ENCODE measurements around the gene S100A4.
"Not testable (repeated sequence)": the region's sequence is repeated elsewhere in the genome, so short reads cannot be mapped to it uniquely, and the experiment has no call there.

S100A4 gene

GRCh38 chr1:153527683-153528040 lies 17.9 kb downstream of the S100A4 start:
- Histone ChIP-seq H3K4me3 (IDR thresholded peaks at IDR 0.05; ENCODE audit: insufficient read depth, low read depth, low read length) (no peak overlapping the region), H3K79me2 (ENCODE audit: insufficient read depth, low read depth) (no peaks in the 10 kb centered on the region), H3K9ac (no peak overlapping the region), H3K27me3 (ENCODE audit: insufficient read depth, low read depth) (no peaks in the 10 kb centered on the region), H2AFZ (ENCODE audit: low read depth) (no peak overlapping the region), H3K4me1 (ENCODE audit: low read depth, poor library complexity, severe bottlenecking) (no peaks in the 10 kb centered on the region), H3K4me2 (no peak overlapping the region), H3K27ac (no peak overlapping the region), H4K20me1 (ENCODE audit: insufficient read depth) (no peaks in the 10 kb centered on the region), H3K36me3 (ENCODE audit: insufficient read depth) (no peaks in the 10 kb centered on the region)
- no peak for TF ChIP-seq CTCF (conservative IDR thresholded peaks at IDR 0.05; ENCODE audit: low read depth, low read length)

- Histone ChIP-seq H3K4me2 (no peak overlapping the region), H2AFZ (ENCODE audit: low read depth) (no peak overlapping the region), H4K20me1 (ENCODE audit: insufficient read depth) (no peaks in the 10 kb centered on the region), H3K9ac (no peak overlapping the region), H3K4me3 (IDR thresholded peaks at IDR 0.05; ENCODE audit: insufficient read depth, low read depth, low read length) (no peak overlapping the region), H3K27ac (no peak overlapping the region), H3K4me1 (ENCODE audit: low read depth, poor library complexity, severe bottlenecking) (no peaks in the 10 kb centered on the region), H3K79me2 (ENCODE audit: insufficient read depth, low read depth) (no peaks in the 10 kb centered on the region), H3K36me3 (ENCODE audit: insufficient read depth) (no peaks in the 10 kb centered on the region), H3K27me3 (ENCODE audit: insufficient read depth, low read depth) (no peaks in the 10 kb centered on the region)
- TF ChIP-seq CTCF (conservative IDR thresholded peaks at IDR 0.05; ENCODE audit: low read depth, low read length), result no peak
Measured at GRCh38 chr1:153527023-153527682, 18.5 kb downstream of the S100A4 start.

DNA sequence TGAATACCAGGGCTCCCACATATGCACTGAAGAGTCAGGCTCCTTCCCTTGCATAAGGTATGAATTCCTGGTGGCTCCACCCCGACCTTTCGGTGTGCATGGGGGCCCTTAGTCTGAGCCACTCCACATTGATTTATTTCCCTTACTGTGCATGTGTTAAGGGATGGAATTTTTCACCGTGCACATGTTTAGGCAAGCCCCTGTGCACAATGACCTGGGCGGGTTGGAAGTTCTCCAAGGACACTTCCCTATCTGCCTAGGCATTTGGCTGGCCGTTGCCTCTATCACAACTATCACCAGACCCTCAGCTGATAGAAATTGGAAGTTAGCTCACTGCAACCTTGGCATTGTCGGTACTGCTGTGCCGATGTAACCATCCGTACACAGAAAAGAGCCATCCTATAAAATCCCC lies 19.5 kb downstream of the S100A4 start:
- Histone ChIP-seq H3K9ac (no peak overlapping the region), H3K4me3 (IDR thresholded peaks at IDR 0.05; ENCODE audit: insufficient read depth, low read depth, low read length) (no peak overlapping the region), H3K4me2 (no peak overlapping the region), H2AFZ (ENCODE audit: low read depth) (no peak overlapping the region), H3K4me1 (ENCODE audit: low read depth, poor library complexity, severe bottlenecking) (no peaks in the 10 kb centered on the region), H3K36me3 (ENCODE audit: insufficient read depth) (no peaks in the 10 kb centered on the region), H3K79me2 (ENCODE audit: insufficient read depth, low read depth) (no peaks in the 10 kb centered on the region), H4K20me1 (ENCODE audit: insufficient read depth) (no peaks in the 10 kb centered on the region), H3K27ac (no peak overlapping the region), H3K27me3 (ENCODE audit: insufficient read depth, low read depth) (no peaks in the 10 kb centered on the region)
- TF ChIP-seq CTCF (conservative IDR thresholded peaks at IDR 0.05; ENCODE audit: low read depth, low read length), result no peak

DNA sequence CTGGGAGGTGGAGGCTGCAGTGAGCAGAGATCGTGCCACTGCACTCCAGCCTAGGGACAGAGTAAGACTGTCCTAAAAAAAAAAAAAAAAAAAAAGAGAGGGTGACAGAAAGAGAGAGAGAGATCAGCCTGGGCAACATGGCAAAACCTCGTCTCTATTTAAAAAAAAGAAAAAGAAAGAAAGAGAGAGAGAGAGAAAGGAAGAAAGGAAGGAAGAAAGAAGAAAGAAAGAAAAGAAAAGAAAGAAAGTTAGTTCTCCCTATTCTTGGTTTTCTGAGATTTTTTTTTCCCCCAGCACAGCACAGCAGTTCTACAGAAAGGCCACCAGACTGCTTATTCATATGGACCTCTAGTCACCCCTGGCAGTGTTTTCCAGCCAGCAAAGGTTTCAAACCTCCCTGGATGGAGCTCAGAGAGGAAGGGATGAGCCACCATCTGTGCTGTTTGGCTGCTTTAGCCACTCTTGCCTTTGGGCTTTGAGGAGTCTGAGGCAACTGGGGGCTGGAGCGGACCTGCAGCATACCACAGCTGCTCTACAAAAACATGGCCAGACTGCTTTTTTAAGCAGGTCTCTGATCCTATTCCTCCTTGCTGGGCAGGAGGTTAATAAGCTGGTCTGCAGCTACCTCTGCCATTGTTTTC lies 20.4 kb downstream of the S100A4 start:
- Histone ChIP-seq H4K20me1 (ENCODE audit: insufficient read depth) (no peaks in the 10 kb centered on the region), H3K36me3 (ENCODE audit: insufficient read depth) (no peaks in the 10 kb centered on the region), H3K9ac (no peak overlapping the region), H2AFZ (ENCODE audit: low read depth) (no peak overlapping the region), H3K4me2 (no peak overlapping the region), H3K27me3 (ENCODE audit: insufficient read depth, low read depth) (no peaks in the 10 kb centered on the region), H3K79me2 (ENCODE audit: insufficient read depth, low read depth) (no peaks in the 10 kb centered on the region), H3K27ac (no peak overlapping the region), H3K4me1 (ENCODE audit: low read depth, poor library complexity, severe bottlenecking) (no peaks in the 10 kb centered on the region), H3K4me3 (IDR thresholded peaks at IDR 0.05; ENCODE audit: insufficient read depth, low read depth, low read length) (no peak overlapping the region)
- TF ChIP-seq CTCF (conservative IDR thresholded peaks at IDR 0.05; ENCODE audit: low read depth, low read length), result no peak

DNA sequence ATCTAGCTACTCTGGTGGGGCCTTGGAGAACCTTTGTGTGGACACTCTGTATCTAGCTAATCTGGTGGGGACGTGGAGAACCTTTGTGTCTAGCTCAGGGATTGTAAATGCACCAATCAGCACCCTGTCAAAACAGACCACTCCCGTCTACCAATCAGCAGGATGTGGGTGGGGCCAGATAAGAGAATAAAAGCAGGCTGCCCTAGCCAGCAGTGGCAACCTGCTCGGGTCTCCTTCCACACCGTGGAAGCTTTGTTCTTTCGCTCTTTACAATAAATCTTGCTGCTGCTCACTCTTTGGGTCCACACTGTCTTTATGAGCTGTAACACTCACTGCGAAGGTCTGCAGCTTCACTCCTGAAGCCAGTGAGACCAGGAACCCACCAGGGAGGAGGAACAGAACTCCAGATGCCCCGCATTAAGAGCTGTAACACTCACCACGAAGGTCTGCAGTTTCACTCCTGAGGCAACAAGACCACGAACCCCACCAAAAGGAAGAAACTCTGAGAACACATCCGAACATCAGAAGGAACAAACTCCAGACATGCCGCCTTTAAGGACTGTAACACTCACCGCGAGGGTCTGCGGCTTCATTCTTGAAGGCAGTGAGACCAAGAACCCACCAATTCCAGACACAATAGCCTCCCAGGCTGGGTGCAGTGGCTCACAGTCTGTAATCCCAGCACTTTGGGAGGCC lies 23.1 kb downstream of the S100A4 start:
- H3K4me3 ChIP-seq (IDR thresholded peaks at IDR 0.05; ENCODE audit: insufficient read depth, low read depth, low read length); H3K79me2 ChIP-seq (ENCODE audit: insufficient read depth, low read depth); H3K4me1 ChIP-seq (ENCODE audit: low read depth, poor library complexity, severe bottlenecking); H3K27ac ChIP-seq; H3K36me3 ChIP-seq (ENCODE audit: insufficient read depth); H3K4me2 ChIP-seq; H3K27me3 ChIP-seq (ENCODE audit: insufficient read depth, low read depth); H4K20me1 ChIP-seq (ENCODE audit: insufficient read depth); H2AFZ ChIP-seq (ENCODE audit: low read depth); H3K9ac ChIP-seq: not testable (repeated sequence)

DNA sequence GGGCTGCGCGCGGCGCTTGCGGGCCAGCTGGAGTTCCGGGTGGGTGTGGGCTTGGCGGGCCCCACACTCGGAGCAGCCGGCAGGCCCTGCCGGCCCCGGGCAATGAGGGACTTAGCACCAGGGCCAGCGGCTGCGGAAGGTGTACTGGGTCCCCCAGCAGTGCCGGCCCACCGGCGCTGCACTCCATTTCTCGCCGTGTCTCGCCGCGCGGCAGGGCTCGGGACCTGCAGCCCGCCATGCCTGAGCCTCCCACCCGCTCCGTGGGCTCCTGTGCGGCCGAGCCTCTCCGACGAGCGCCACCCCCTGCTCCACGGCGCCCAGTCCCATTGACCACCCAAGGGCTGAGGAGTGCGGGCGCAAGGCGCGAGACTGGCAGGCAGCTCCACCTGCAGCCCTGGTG lies 23.8 kb downstream of the S100A4 start:
- not testable (repeated sequence) for H3K27me3 ChIP-seq (ENCODE audit: insufficient read depth, low read depth); H3K4me1 ChIP-seq (ENCODE audit: low read depth, poor library complexity, severe bottlenecking); H3K4me3 ChIP-seq (IDR thresholded peaks at IDR 0.05; ENCODE audit: insufficient read depth, low read depth, low read length); H3K27ac ChIP-seq; H3K36me3 ChIP-seq (ENCODE audit: insufficient read depth); H3K4me2 ChIP-seq; H3K79me2 ChIP-seq (ENCODE audit: insufficient read depth, low read depth); H4K20me1 ChIP-seq (ENCODE audit: insufficient read depth); H2AFZ ChIP-seq (ENCODE audit: low read depth); H3K9ac ChIP-seq

All from KMS-11 (cell line).